IMR-90 (cell line): ENCODE results near the gene CASP8AP2. TPM values are rescaled to one million over a fixed set of nuclear protein-coding genes. Genes with fewer than 3 reads are reported as not detected.
A peak's percentile ranks its signal among the peaks of the same experiment; 100 is the strongest.

ENCODE experiments used
- ATAC-seq: fragments of 200-7000 bp; cut with Tn5 transposase; 2 replicates; pipeline ENCODE4 v1.9.1; 2020; ENCODE audit warnings: low read depth, mild to moderate bottlenecking, moderate library complexity
- BruUV-seq: library from RNA; stranded (reverse); fragments of 400-500 nt; replicated peaks from 2 replicates; lab custom pipeline; 2021; lab: Mats Ljungman, UMichigan
- CTCF ChIA-PET: fragments of 300-600 bp; formaldehyde crosslinking; extraction: SDS; loops from one replicate; lab custom pipeline; 2021; ENCODE audit warnings: antibody characterized with exemption; lab: Yijun Ruan, JAX
- POLR2A ChIA-PET: fragments of 300-600 bp; sonication (Branson Sonifier 250); formaldehyde crosslinking; loops from one replicate; lab custom pipeline; 2022; ENCODE audit warnings: antibody characterized with exemption; ENCODE audit not compliant: unreplicated experiment; lab: Charles Lee
- DNase-seq: peaks from one replicate; pipeline ENCODE4 v3.0.0; 2013
- H2AFZ ChIP-seq: replicated peaks from 2 replicates; pipeline ENCODE3; 2013; ENCODE audit warnings: low read length, mild to moderate bottlenecking; ENCODE audit not compliant: poor library complexity
- H2AK5ac ChIP-seq: 2 replicates; pipeline ENCODE4 v1.6.1; 2013; ENCODE audit warnings: low read depth, low read length, inconsistent platforms
- H2AK9ac ChIP-seq: replicated peaks from 2 replicates; pipeline ENCODE3; 2013; ENCODE audit warnings: mild to moderate bottlenecking, low read depth, low read length, moderate library complexity; ENCODE audit not compliant: poor library complexity
- H2BK120ac ChIP-seq: 2 replicates; pipeline ENCODE4 v1.6.1; 2013; ENCODE audit warnings: low read depth, low read length, inconsistent platforms
- H2BK15ac ChIP-seq: 3 replicates; pipeline ENCODE4 v1.6.1; 2013; ENCODE audit warnings: low read depth, low read length, inconsistent platforms
- H2BK20ac ChIP-seq: 2 replicates; pipeline ENCODE4 v1.6.1; 2013; ENCODE audit warnings: low read depth, mild to moderate bottlenecking, inconsistent platforms, low read length, moderate library complexity
- H2BK5ac ChIP-seq: 2 replicates; pipeline ENCODE4 v1.6.1; 2013; ENCODE audit warnings: mild to moderate bottlenecking, low read depth, low read length, inconsistent platforms; ENCODE audit not compliant: poor library complexity, severe bottlenecking
- H3K14ac ChIP-seq: replicated peaks from 2 replicates; pipeline ENCODE4 v1.6.1; 2013; ENCODE audit warnings: low read depth, low read length, inconsistent platforms
- H3K18ac ChIP-seq: 2 replicates; pipeline ENCODE4 v1.6.1; 2013; ENCODE audit warnings: low read depth, low read length, control low read depth
- H3K23ac ChIP-seq: 2 replicates; pipeline ENCODE4 v1.6.1; 2013; ENCODE audit warnings: low read depth, low read length, inconsistent platforms
- H3K27ac ChIP-seq: 2 replicates; pipeline ENCODE4 v1.5.1; 2013; ENCODE audit warnings: mild to moderate bottlenecking, control low read depth, low read length; ENCODE audit not compliant: insufficient read depth
- H3K27me3 ChIP-seq: 2 replicates; pipeline ENCODE4 v1.6.1; 2013; ENCODE audit warnings: low read length; ENCODE audit not compliant: control insufficient read depth, insufficient read depth
- H3K36me3 ChIP-seq: 2 replicates; pipeline ENCODE4 v1.6.1; 2013; ENCODE audit warnings: low read length, mixed read lengths; ENCODE audit not compliant: control insufficient read depth, insufficient read depth
- H3K4ac ChIP-seq: 2 replicates; pipeline ENCODE4 v1.6.1; 2013; ENCODE audit warnings: low read depth, low read length, inconsistent platforms
- H3K4me1 ChIP-seq: 2 replicates; pipeline ENCODE4 v1.6.1; 2013; ENCODE audit warnings: low read length, mixed read lengths; ENCODE audit not compliant: control insufficient read depth, insufficient read depth
- H3K4me2 ChIP-seq: 2 replicates; pipeline ENCODE4 v1.6.1; 2013; ENCODE audit warnings: low read depth, mild to moderate bottlenecking, control low read depth, low read length, moderate library complexity
- H3K4me3 ChIP-seq: 2 replicates; pipeline ENCODE4 v1.5.1; 2013; ENCODE audit warnings: low read depth, mild to moderate bottlenecking, control low read depth, low read length, moderate library complexity; ENCODE audit not compliant: insufficient read depth
- H3K56ac ChIP-seq: 2 replicates; pipeline ENCODE4 v1.6.1; 2013; ENCODE audit warnings: low read length, inconsistent platforms; ENCODE audit not compliant: insufficient read depth; ENCODE audit errors: extremely low read depth
- H3K79me1 ChIP-seq, 2 experiments: 2 replicates each; pipeline ENCODE4 v1.6.1; 2013; ENCODE audit warnings: low read length in 2 of 2, inconsistent platforms in 1 of 2, low read depth in 1 of 2
- H3K9ac ChIP-seq: 2 replicates; pipeline ENCODE4 v1.6.1; 2013; ENCODE audit warnings: low read depth, low read length, control low read depth
- H3K9me1 ChIP-seq: 2 replicates; pipeline ENCODE4 v1.6.1; 2013; ENCODE audit warnings: low read length, inconsistent platforms; ENCODE audit not compliant: insufficient read depth
- H3K9me3 ChIP-seq: 2 replicates; pipeline ENCODE4 v1.6.1; 2013; ENCODE audit warnings: low read length; ENCODE audit not compliant: control insufficient read depth, insufficient read depth
- H4K20me1 ChIP-seq: 2 replicates; pipeline ENCODE4 v1.6.1; 2013; ENCODE audit warnings: low read length, inconsistent platforms; ENCODE audit not compliant: insufficient read depth
- H4K5ac ChIP-seq: 2 replicates; pipeline ENCODE4 v1.6.1; 2013; ENCODE audit warnings: mild to moderate bottlenecking, low read depth, low read length, control low read depth
- H4K8ac ChIP-seq, 2 experiments: 2 replicates each; pipeline ENCODE4 v1.6.1; 2013; ENCODE audit warnings: low read depth in 2 of 2, low read length in 2 of 2, control low read depth in 1 of 2, inconsistent platforms in 1 of 2
- H4K91ac ChIP-seq: 2 replicates; pipeline ENCODE4 v1.6.1; 2013; ENCODE audit warnings: low read depth, low read length, inconsistent platforms; ENCODE audit not compliant: insufficient read depth
- BHLHE40 ChIP-seq: fragments of 150-350 bp; IDR thresholded peaks from 2 replicates; pipeline ENCODE4 v1.6.1; 2016; ENCODE audit warnings: mild to moderate bottlenecking, low read depth, low read length
- CEBPB ChIP-seq: IDR thresholded peaks from 2 replicates; pipeline ENCODE4 v1.6.1; 2012; ENCODE audit warnings: low read depth, low read length, improper control_type of control experiment
- CHD1 ChIP-seq: IDR thresholded peaks from 2 replicates; pipeline ENCODE4 v1.6.1; 2012; ENCODE audit warnings: low read depth, low read length, improper control_type of control experiment
- FOS ChIP-seq: fragments of 150-350 bp; IDR thresholded peaks from 2 replicates; pipeline ENCODE4 v1.6.1; 2016; ENCODE audit warnings: low read depth, low read length
- MAFK ChIP-seq: IDR thresholded peaks from 2 replicates; pipeline ENCODE4 v1.6.1; 2012; ENCODE audit warnings: low read depth, low read length, improper control_type of control experiment
- MAZ ChIP-seq: IDR thresholded peaks from 2 replicates; pipeline ENCODE4 v1.6.1; 2012; ENCODE audit warnings: low read depth, mild to moderate bottlenecking, low read length, improper control_type of control experiment, moderate library complexity, borderline replicate concordance
- NFE2L2 ChIP-seq: fragments of 150-350 bp; IDR thresholded peaks from 2 replicates; pipeline ENCODE4 v1.6.1; 2016; ENCODE audit warnings: low read depth, mild to moderate bottlenecking, low read length
- POLR2A ChIP-seq: IDR thresholded peaks from 2 replicates; pipeline ENCODE4 v1.6.1; 2012; ENCODE audit warnings: mild to moderate bottlenecking, low read depth, low read length
- RAD21 ChIP-seq: IDR thresholded peaks from 2 replicates; pipeline ENCODE4 v1.6.1; 2012; ENCODE audit warnings: low read length, improper control_type of control experiment
- RCOR1 ChIP-seq: IDR thresholded peaks from 2 replicates; pipeline ENCODE4 v1.6.1; 2012; ENCODE audit warnings: mild to moderate bottlenecking, low read length, improper control_type of control experiment; ENCODE audit not compliant: insufficient replicate concordance
- RFX5 ChIP-seq: IDR thresholded peaks from 2 replicates; pipeline ENCODE4 v1.8.0; 2012; ENCODE audit warnings: low read depth, mild to moderate bottlenecking, low read length, moderate library complexity
- SMC3 ChIP-seq: fragments of 150-350 bp; IDR thresholded peaks from 2 replicates; pipeline ENCODE4 v1.6.1; 2016; ENCODE audit warnings: low read depth, mild to moderate bottlenecking, antibody characterized with exemption, low read length, moderate library complexity
- WGBS, 2 experiments: methylation state at CpG; one replicate each; pipeline versions ENCODE4 v1.1.5 to v1.1.7; 2013; ENCODE audit warnings: missing lambda C conversion rate in 2 of 2; ENCODE audit not compliant: insufficient read length in 1 of 2; ENCODE audit errors: extremely low coverage in 2 of 2; 5-methylcytosine and 5-hydroxymethylcytosine counted together
- dilution Hi-C: fragments of 300-500 bp; cut with HindIII; formaldehyde crosslinking; loops from one replicate; pipeline ENCODE4 v1.14.3; 2018; ENCODE audit warnings: low sequenced_read_pairs; ENCODE audit not compliant: unreplicated experiment
- in situ Hi-C: fragments of 300-500 bp; cut with MboI; formaldehyde crosslinking; loops from 3 replicates; pipeline ENCODE4 v1.14.3; 2019; ENCODE audit warnings: low sequenced_read_pairs, inconsistent platforms, mixed read lengths
- intact Hi-C: fragments of 100-400 bp; cut with micrococcal nuclease; formaldehyde crosslinking; loops from 2 replicates; pipeline ENCODE4 v1.10.0; 2022
- polyA plus RNA-seq, 3 experiments: library from polyadenylated mRNA; depleted of rRNA; stranded (reverse); fragments of >200 nt; gene quantifications; 2 replicates each; pipeline ENCODE4 v1.2.3, GENCODE V29; 2012; ENCODE audit warnings: low replicate concordance in 1 of 3
- total RNA-seq: library from RNA; depleted of rRNA; stranded (reverse); fragments of >200 nt; gene quantifications from 2 replicates; pipeline ENCODE4 v1.2.3, GENCODE V29; 2012
- TF ChIP-seq, protein P1 (sequence below): conservative IDR thresholded peaks from 2 replicates; pipeline ENCODE4 v1.5.1; 2012; ENCODE audit warnings: mild to moderate bottlenecking, low read depth, low read length, improper control_type of control experiment
- TF ChIP-seq, protein P2 (sequence below): fragments of 150-350 bp; IDR thresholded peaks from 2 replicates; pipeline ENCODE4 v1.6.1; 2016; ENCODE audit warnings: low read depth, mild to moderate bottlenecking, low read length, moderate library complexity, borderline replicate concordance
- TF ChIP-seq, protein P3 (sequence below): fragments of 150-350 bp; IDR thresholded peaks from 2 replicates; pipeline ENCODE4 v1.6.1; 2017; ENCODE audit warnings: mild to moderate bottlenecking, antibody characterized with exemption, low read length, low read depth

Gene CASP8AP2
- total and polyA plus RNA-seq, 2 of the 4 experiments (the other 2 are of a cell fraction): 5.0 to 11.1 TPM

DNA sequence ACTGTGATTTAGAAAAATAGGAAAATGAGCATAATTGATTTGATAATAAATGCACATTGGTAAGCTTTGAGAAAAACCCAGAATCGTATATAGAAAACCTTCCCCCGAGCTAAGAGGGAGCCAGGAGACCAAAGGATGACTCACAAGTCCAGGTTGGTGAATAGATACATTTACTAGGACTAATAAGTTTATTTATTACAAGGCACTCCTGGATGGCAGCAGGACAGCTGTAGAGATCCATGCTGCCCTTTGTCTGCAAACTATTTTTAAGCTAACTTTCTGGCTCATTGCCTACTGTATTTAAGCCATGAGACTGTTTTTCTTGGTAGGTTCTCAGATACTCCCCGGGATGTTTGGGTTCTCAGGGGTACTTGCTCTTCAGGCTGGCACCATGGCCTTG lies 13.4 kb downstream of the CASP8AP2 start:
- H3K18ac ChIP-seq: no peak overlapping the region
- no peak overlapping the region for H2BK5ac ChIP-seq
- H3K36me3 ChIP-seq: peaks cover 9% of the 10 kb centered on the region
- H3K27me3 ChIP-seq: no peaks in the 10 kb centered on the region
- H3K4me2 ChIP-seq: no peak overlapping the region
- no TSS peak for BruUV-seq
- H3K4ac ChIP-seq: no peak overlapping the region
- in situ Hi-C loops: no loop called here
- H2BK15ac ChIP-seq: no peak overlapping the region
- no peak overlapping the region for H2AFZ ChIP-seq
- no peak overlapping the region for H3K9ac ChIP-seq
- no peak overlapping the region for H2AK9ac ChIP-seq
- ChIA-PET CTCF (interaction anchor here (1.0 kb wide), 1 partner anchor 10 kb away, joined by 4 read pairs; no protein-coding TSS in a partner anchor), POLR2A (interaction anchor here (0.9 kb wide), 1 partner anchor 14 kb away, joined by 4 read pairs; the partner anchor contains the start of gene CASP8AP2)
- H3K4me3 ChIP-seq: no peak overlapping the region
- ATAC-seq: 0 out of 2 replicates have a peak, but pooled peaks have one; percentile 44
- H3K9me1 ChIP-seq: peaks cover 4% of the 10 kb centered on the region; the same call in 1 of the 2 replicates
- TF ChIP-seq MAZ: no peak
- no peak for TF ChIP-seq RCOR1
- no peak for TF ChIP-seq CHD1
- TF ChIP-seq SMC3: no peak
- no peak for TF ChIP-seq BHLHE40
- no peak for TF ChIP-seq NFE2L2
- no peak for TF ChIP-seq MAFK
- TF ChIP-seq, protein P1, sequence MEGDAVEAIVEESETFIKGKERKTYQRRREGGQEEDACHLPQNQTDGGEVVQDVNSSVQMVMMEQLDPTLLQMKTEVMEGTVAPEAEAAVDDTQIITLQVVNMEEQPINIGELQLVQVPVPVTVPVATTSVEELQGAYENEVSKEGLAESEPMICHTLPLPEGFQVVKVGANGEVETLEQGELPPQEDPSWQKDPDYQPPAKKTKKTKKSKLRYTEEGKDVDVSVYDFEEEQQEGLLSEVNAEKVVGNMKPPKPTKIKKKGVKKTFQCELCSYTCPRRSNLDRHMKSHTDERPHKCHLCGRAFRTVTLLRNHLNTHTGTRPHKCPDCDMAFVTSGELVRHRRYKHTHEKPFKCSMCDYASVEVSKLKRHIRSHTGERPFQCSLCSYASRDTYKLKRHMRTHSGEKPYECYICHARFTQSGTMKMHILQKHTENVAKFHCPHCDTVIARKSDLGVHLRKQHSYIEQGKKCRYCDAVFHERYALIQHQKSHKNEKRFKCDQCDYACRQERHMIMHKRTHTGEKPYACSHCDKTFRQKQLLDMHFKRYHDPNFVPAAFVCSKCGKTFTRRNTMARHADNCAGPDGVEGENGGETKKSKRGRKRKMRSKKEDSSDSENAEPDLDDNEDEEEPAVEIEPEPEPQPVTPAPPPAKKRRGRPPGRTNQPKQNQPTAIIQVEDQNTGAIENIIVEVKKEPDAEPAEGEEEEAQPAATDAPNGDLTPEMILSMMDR: no peak
- TF ChIP-seq CEBPB: no peak
- no peak for TF ChIP-seq FOS
- TF ChIP-seq, protein P2, sequence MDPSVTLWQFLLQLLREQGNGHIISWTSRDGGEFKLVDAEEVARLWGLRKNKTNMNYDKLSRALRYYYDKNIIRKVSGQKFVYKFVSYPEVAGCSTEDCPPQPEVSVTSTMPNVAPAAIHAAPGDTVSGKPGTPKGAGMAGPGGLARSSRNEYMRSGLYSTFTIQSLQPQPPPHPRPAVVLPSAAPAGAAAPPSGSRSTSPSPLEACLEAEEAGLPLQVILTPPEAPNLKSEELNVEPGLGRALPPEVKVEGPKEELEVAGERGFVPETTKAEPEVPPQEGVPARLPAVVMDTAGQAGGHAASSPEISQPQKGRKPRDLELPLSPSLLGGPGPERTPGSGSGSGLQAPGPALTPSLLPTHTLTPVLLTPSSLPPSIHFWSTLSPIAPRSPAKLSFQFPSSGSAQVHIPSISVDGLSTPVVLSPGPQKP: no peak
- no peak for TF ChIP-seq POLR2A
- no peak for TF ChIP-seq RAD21
- TF ChIP-seq, protein P3, sequence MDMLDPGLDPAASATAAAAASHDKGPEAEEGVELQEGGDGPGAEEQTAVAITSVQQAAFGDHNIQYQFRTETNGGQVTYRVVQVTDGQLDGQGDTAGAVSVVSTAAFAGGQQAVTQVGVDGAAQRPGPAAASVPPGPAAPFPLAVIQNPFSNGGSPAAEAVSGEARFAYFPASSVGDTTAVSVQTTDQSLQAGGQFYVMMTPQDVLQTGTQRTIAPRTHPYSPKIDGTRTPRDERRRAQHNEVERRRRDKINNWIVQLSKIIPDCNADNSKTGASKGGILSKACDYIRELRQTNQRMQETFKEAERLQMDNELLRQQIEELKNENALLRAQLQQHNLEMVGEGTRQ: no peak
- no peak for TF ChIP-seq RFX5
- H4K91ac ChIP-seq: no peak overlapping the region
- H4K5ac ChIP-seq: no peak overlapping the region
- no peak overlapping the region for H4K8ac ChIP-seq
- no peak overlapping the region for H2AK5ac ChIP-seq
- no peak overlapping the region for H2BK20ac ChIP-seq
- no peaks in the 10 kb centered on the region; the same call in 1 of the 2 replicates for H3K4me1 ChIP-seq
- dilution Hi-C loops: no loop called here
- no peak overlapping the region for H3K56ac ChIP-seq
- H3K23ac ChIP-seq: no peak overlapping the region
- H3K27ac ChIP-seq: no peak overlapping the region
- H2BK120ac ChIP-seq: no peak overlapping the region
- intact Hi-C loops: no loop called here
- no peaks in the 10 kb centered on the region; the same call in 1 of the 2 replicates for H4K20me1 ChIP-seq
- no peak overlapping the region for H3K14ac ChIP-seq
- no CpG with 5 or more reads among the region's 3 CpGs for WGBS, 2 experiments
- no peaks in the 10 kb centered on the region for H3K9me3 ChIP-seq
- DNase-seq: peak; percentile 34
- H3K79me1 ChIP-seq: peaks cover 19 to 33% of the 10 kb centered on the region in 2 experiments; a peak in 3 of 4 replicates
